Suppressor macrophage treated with lipopolysaccharide for 1 hour (primary cell): ENCODE measurements around the gene NLGN3.

Experiments used
- DNase-seq, 3 donors: peaks; one replicate each; pipeline ENCODE4 v3.0.0-alpha.2; 2020 to 2022

Gene NLGN3

DNA sequence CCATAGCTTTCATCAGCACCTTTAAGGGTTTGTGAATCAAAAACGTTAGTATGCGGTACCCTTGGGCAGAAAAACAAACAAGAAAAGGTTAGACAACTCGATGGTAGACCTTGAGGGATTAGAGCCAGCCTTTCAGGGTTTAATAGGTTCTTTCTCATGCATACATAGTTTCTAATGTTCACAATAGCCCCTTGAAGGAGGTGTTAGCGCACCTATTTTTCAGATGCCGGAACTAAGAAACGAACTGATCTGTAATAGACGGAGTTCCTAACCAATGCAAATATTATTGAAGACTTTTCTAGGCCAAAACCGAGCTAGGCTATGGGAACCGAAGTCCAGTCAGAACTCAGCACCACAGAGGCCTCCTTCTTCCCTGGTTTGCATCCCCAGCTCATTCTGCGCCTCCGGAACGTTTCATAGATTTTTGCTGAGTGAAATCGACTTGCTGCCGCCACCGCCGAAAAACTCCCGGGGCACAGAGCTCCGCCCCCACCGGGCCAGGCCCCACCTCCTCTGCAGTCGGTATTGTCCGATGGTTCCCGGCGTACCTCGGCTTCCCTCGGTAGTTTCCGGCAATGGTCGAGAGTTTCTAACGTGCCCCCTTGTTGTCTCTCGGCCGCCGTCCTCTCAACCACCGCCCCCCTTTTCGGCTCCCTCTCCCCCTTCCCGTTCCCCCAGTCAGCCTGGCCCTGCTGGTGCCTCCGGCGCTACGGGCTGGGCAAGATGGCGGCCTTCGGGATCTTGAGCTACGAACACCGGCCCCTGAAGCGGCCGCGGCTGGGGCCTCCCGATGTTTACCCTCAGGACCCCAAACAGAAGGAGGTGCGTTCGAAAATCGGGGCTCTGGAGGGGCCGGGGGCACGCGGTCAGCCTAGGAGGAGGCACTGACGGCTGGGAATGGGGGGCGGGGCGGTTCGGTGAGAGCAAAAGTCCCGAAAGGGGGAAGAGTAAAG, 26.3 kb upstream of the NLGN3 start, which contains the start of gene MED12:
Gene MED12 (plus strand): TSS at position 565 of the 953 bp plus-strand sequence. CDS start 159 bp downstream, at position 724.
- peak; percentile 71 to 84 (median 74) for DNase-seq

GRCh38 chrX:71118985-71119535, 25.6 kb upstream of the NLGN3 start:
- DNase-seq = no peak

DNA sequence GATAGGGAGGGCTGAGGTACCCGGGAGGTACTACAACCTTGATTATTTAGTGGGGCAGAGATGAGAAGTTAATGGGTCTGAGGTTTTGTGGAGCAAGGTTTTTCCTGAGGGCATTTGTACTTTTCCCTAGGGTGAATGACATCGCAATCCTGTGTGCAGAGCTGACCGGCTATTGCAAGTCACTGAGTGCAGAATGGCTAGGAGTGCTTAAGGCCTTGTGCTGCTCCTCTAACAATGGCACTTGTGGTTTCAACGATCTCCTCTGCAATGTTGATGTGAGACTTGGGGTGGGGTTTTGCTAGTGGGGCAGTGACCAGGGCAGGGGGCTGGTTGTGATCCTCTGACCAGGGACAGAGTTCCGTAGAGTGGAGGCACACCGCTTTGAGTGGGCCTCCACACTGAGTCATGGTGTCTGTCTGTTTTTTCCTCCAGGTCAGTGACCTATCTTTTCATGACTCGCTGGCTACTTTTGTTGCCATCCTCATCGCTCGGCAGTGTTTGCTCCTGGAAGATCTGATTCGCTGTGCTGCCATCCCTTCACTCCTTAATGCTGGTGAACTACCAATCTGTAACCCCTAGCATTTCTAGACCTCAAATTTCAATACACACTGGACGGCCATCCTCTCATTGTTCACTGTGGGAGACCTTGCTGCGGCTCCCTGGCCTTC, 16.3 kb upstream of the NLGN3 start:
- no peak for DNase-seq

DNA sequence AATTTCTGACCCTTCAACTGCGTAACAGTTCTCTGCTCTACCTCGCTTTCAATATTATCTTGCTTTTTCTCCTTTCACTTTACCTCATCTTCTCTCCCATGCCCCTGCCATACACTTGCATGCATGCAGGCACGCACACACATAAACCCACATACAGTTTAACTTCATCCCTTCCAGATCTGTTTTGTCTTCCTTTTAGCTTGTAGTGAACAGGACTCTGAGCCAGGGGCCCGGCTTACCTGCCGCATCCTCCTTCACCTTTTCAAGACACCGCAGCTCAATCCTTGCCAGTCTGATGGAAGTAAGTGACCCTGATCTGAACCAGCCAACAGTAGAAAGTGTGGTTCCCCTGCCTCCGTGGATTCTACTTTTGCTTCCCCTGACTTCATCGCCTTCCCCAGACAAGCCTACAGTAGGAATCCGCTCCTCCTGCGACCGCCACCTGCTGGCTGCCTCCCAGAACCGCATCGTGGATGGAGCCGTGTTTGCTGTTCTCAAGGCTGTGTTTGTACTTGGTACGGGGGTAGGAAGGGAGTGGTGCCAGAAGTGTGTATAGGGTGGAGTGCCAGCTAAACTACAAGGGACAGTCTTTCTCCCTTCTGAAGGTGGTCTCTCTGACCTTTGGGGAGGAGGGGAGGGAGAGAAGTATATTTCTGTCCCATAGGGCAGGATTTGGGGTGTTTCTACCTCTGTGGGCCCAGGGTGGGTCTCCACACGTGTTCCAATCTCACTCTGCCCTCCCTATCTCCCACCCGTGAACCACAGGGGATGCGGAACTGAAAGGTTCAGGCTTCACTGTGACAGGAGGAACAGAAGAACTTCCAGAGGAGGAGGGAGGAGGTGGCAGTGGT, 15.5 kb upstream of the NLGN3 start:
- DNase-seq = peak; percentile 71 to 77 (median 75)

DNA sequence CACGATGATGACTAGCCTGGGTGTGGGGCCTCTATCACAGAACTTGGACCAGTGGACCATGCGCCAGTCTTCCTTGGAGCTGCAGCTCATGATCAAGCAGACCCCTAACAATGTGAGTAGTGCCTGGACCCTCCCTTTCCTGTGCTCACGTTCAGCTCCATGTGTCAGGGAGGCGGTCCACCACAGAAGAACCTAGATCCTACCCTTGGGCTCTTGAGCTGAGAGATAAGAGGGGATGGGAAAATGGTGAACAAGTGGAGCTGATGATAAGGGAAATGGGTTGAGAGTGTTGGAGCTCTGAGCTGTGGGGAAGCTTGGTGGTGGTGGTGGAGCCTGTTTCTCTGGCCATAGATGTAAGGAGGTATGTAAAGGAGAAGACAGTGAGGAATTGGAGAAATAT, 13.1 kb upstream of the NLGN3 start:
- no peak for DNase-seq

GRCh38 chrX:71140440-71140839, 4.2 kb upstream of the NLGN3 start:
- DNase-seq = no peak

- no peak for DNase-seq
These were observed 1.1 kb upstream of the NLGN3 start for GRCh38 chrX:71143508-71143907.

- DNase-seq = peak; percentile 18 to 32 (median 20)
These were observed 3.0 kb downstream of the NLGN3 start for GRCh38 chrX:71147496-71148277.

DNA sequence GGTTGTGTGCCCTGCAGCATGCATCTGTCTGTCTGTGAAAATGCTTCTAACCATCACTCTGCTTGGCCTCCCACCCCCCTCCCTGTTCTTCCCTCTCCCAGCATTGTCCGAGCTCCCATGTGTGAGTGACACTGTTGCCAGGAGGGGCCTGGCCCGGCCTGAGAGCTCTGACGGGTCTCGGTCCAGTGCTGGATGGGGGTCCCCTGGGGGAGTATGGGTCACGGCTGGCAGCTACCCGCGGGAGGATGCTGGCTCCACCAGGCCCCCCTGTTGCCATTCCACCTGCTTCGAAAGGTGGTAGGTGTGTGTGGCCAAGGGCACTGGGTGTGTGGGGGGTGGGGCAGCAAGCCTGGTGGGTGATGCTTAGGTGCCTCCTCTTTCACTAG, 3.6 kb downstream of the NLGN3 start:
- no peak for DNase-seq

DNA sequence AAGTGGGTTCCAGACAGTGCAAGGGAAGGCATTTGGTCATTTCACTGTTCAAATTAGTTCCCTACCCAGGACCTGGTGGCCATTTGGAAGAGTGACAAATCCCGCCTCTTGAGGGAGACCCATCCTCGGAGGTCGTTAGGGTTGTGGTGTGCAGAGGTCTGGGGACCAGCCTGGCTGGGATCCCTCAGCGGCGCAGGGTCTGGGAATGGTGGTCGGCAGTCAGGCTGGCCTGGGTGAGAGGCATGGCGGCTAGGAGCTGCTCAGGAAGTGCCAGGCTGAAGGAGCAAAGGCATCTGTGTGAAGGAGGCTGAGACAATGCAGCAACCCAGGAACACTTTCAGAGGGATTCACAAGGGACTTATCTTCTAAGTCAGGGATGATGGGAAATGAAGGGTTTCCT, 6.7 kb downstream of the NLGN3 start:
- DNase-seq = no peak

GRCh38 chrX:71154196-71154595, 9.6 kb downstream of the NLGN3 start:
- DNase-seq = no peak

- DNase-seq = no peak
These were observed 10.0 kb downstream of the NLGN3 start for GRCh38 chrX:71154641-71155040.

DNA sequence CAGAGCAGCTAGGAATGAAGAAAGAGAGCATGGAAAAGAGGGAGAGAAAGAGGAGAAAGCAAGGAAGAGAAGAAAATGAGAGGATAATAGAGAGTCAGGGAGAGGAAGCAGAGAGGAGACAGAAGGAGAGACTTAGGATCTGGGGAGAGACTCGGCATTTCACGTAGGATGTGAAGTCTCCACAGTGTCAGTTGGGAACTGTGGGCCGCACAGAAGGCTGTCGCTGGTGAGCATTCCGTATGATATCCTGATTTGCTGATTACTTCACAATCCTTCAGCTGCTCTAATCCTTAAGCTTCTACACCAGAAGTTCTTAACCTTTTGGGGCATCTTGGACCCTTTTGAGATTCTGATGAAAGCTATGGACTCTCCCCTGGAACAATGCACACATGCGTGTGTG, 14.0 kb downstream of the NLGN3 start:
- no peak for DNase-seq

DNA sequence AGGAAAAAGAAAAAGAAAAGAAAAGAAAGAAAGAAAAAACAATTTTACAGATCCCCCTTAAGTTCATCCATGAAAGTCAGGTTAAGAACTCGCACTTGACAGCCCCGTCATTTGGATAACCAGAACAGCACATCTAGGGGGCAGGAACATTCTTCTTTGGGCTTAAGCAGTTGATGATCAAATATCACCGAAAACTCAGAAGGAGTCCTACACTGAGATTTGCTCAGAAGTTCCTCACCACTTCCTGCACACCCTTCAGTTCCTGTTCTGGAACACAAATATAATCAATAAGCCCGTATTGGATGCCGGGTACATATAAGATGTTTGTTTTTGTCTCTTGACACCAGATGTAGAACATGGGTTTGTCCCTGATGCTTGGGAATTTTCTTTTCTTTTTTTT, 14.7 kb downstream of the NLGN3 start:
- DNase-seq = no peak

DNA sequence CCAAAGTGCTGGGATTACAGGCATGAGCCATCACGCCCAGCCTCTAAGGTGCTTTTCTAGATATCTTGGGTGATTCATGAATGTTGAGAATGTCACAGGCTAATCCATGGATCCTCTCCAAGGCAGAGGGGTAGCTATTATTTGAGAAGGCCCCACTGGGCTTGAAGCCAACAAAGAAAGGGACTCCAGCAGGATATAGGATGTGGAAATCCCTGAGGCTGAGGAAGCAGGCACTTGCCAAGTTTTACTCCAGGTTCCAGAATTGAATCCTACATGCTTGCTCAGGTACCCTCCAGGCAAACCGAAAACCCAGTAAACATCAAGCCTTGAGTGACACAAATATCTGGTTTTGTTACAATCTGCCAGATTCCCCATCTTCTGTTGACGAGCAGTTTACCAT, 15.8 kb downstream of the NLGN3 start:
- DNase-seq = no peak

DNA sequence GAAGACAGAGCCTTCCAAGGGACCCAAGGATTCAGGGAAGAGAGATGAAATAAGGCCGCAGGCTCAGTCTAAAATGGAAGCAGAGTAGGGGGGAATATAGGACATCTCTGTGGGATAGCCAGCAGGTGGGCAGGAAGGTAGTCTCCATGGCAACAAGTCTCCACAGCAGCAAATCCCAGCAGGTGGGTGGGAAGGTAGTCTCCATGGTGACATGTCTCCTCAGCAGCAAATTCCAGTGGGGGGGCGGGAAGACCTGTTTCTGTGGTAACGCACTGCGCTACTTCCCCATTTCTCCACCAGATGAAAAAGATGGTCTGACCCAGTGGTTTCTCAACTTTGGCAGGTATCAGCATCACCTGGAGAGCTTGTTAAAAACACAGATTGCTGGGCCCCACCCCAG, 18.3 kb downstream of the NLGN3 start:
- no peak for DNase-seq

- DNase-seq = no peak
These were observed 19.4 kb downstream of the NLGN3 start for GRCh38 chrX:71164071-71164470.

DNA sequence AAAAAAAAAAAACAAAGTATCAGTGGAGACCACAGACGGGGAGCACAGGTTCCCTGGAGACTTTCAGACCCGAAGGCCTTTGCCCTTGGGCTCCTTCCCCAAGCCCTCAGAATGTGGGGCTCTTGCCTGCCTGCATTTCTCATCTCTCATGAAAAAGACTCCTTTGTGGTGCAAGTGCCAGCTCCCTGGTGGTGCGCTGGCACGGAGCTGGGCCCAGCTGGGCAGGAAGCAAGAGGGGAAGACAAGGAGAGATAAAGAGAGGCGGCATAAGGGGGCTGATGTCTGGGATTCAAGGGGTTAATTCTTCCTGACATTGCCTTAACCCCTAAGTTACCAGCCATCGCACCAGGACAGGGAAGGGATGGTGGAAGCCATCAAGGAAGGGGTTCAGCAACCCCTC, 21.8 kb downstream of the NLGN3 start:
- no peak for DNase-seq

DNA sequence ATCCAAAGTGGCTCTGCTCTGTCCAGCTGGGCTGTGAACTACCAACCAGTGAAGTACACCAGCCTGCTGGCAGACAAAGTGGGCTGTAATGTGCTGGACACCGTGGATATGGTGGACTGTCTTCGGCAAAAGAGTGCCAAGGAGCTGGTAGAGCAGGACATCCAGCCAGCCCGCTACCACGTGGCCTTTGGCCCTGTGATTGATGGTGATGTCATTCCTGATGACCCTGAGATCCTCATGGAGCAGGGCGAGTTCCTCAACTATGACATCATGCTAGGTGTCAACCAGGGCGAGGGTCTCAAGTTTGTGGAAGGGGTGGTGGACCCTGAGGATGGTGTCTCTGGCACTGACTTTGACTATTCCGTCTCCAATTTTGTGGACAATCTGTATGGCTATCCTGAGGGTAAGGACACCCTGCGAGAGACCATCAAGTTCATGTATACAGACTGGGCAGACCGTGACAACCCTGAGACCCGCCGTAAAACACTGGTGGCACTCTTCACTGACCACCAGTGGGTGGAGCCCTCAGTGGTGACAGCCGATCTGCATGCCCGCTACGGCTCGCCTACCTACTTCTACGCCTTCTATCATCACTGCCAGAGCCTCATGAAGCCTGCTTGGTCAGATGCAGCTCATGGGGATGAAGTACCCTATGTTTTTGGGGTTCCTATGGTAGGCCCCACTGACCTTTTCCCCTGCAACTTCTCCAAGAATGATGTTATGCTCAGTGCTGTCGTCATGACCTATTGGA, 22.6 kb downstream of the NLGN3 start:
- DNase-seq = no peak

- no peak for DNase-seq
These were observed 23.5 kb downstream of the NLGN3 start for GRCh38 chrX:71168134-71168533.

- no peak for DNase-seq
These were observed 24.9 kb downstream of the NLGN3 start for GRCh38 chrX:71169586-71169985.
